ENCODE measurements around the gene FUNDC2.

FUNDC2 gene

DNA sequence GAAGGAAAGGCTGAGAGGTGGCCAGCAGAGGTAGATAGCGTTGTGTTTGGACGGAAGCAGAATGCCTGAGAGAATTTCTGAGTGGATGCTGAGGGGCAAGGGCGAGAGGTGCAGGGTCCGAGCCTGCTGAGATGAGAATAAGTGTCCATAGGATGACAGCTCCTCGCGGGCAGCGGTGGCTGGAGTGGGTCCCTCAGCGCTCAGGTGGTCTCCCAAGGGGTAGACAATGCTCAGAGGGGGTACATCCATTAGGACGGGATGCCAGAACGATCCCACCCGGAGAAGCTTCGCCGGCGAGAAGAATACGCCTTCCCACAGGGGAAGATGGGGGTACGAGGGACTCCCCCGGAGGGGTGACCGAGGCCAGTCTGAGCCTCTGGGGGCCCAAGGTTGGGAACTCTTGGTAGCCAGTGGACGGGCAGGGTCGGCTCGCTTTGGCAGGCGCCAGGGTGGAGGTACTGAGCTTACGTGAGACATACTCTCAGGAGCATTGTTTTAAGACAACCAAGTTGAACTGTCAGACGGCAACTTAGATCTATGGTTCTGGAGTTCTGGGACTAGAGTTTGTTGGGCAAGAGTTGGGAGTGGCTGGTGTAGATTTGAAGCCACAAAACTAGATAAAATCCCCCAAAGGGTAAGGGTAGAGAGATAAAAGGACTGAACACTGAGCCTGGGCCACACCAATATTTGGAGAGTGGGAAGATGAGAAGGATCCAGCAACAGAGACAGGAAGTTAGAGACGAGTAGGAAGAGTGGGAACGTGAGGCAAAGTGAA is 60.5 kb downstream of the FUNDC2 start:
- Histone ChIP-seq H3K9me3 (ENCODE audit: control insufficient read depth, low read length) (no peaks in the 10 kb centered on the region), H3K27me3 (ENCODE audit: control insufficient read depth, insufficient read depth, low read length) (no peaks in the 10 kb centered on the region), H3K4me1 (ENCODE audit: control insufficient read depth, insufficient read depth, low read length) (no peaks in the 10 kb centered on the region), H3K9ac (ENCODE audit: low read length) (no peak overlapping the region), H3K36me3 (ENCODE audit: control insufficient read depth, insufficient read depth, low read length) (no peaks in the 10 kb centered on the region), H3K4me3 (ENCODE audit: low read length) (no peak overlapping the region)

DNA sequence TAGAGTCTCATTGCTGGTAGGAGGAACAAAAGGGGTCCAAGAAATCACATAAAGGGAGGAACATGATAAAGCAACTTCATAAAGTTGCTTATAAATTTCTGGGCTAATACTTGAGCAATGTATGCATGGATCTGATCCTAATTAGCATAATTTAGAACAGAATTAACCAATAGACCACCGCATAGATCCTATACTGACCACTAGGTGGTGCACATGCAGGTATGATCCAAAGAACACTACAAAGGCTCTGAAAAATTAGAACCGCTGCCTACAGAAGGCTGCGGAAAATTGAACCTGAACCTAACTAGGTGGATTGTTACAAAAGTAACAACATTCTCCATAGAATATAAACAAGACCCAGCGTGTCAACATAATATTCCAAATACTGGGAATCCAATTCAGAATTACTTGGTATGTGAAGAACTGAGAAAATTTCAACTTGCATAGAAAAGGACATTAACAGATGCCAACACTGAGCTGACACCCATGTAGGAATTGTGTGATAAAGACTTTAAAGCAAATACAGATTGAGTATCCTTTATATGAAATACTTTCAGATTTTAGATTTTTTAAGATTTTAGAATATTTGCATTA is 67.9 kb downstream of the FUNDC2 start:
- H3K36me3 ChIP-seq (ENCODE audit: control insufficient read depth, insufficient read depth, low read length): no peaks in the 10 kb centered on the region
- no peak overlapping the region for H3K9ac ChIP-seq (ENCODE audit: low read length)
- no peaks in the 10 kb centered on the region for H3K9me3 ChIP-seq (ENCODE audit: control insufficient read depth, low read length)
- H3K27me3 ChIP-seq (ENCODE audit: control insufficient read depth, insufficient read depth, low read length): no peaks in the 10 kb centered on the region
- H3K4me1 ChIP-seq (ENCODE audit: control insufficient read depth, insufficient read depth, low read length): no peaks in the 10 kb centered on the region
- H3K4me3 ChIP-seq (ENCODE audit: low read length): no peak overlapping the region

DNA sequence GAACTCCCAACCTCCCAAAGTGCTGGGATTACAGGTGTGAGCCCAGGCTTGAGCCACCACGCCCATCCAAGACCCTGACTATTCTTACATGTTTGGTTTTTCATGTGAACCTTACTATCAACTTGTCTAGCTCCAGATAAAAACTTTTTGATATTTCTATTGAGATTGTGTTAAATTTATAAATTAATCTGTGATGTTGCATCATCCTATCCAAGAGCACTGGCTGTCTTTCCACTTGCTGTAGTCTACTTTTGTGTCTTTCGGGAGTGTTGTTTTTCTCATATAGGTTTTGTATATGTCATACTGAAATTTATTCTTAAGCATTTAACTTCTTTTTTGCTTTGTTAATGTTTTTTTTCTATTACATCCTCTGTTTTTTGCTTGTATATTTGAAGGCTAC is 79.3 kb downstream of the FUNDC2 start:
- Histone ChIP-seq H3K4me1 (ENCODE audit: control insufficient read depth, insufficient read depth, low read length) (no peaks in the 10 kb centered on the region), H3K9ac (ENCODE audit: low read length) (no peak overlapping the region), H3K36me3 (ENCODE audit: control insufficient read depth, insufficient read depth, low read length) (no peaks in the 10 kb centered on the region), H3K9me3 (ENCODE audit: control insufficient read depth, low read length) (no peaks in the 10 kb centered on the region), H3K27me3 (ENCODE audit: control insufficient read depth, insufficient read depth, low read length) (no peaks in the 10 kb centered on the region), H3K4me3 (ENCODE audit: low read length) (no peak overlapping the region)

DNA sequence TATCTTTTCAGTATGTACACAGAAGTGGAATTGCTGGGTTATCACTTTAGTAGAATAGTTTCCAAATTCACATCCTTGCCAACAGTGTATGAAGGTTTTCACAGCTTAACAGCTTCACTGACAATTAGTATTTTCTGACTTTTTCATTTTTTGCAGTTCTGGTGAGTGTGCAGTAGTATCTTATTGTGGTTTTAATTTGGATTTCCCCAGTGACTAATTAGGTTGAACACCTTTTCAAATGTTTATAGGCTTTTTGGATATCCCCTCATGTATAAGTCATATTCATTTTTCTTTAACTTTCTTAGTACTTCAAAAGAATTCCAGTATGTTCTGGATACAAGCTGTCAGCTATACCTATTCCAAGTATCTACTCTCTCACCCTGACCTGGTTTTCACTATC is 81.8 kb downstream of the FUNDC2 start:
- no peaks in the 10 kb centered on the region for H3K36me3 ChIP-seq (ENCODE audit: control insufficient read depth, insufficient read depth, low read length)
- no peak overlapping the region for H3K4me3 ChIP-seq (ENCODE audit: low read length)
- H3K4me1 ChIP-seq (ENCODE audit: control insufficient read depth, insufficient read depth, low read length): no peaks in the 10 kb centered on the region
- no peaks in the 10 kb centered on the region for H3K9me3 ChIP-seq (ENCODE audit: control insufficient read depth, low read length)
- H3K27me3 ChIP-seq (ENCODE audit: control insufficient read depth, insufficient read depth, low read length): no peaks in the 10 kb centered on the region
- H3K9ac ChIP-seq (ENCODE audit: low read length): no peak overlapping the region

All from mucosa of stomach (tissue), 1 donor.